GM23338 (cell line): Measurements from ENCODE around the gene ADGRG1.

Source experiments
- CREB1 ChIP-seq: fragments of 250-450 bp; sonication (Bioruptor Pico); IDR thresholded peaks from 2 replicates; pipeline ENCODE4 v1.5.0; 2020; ENCODE audit warnings: low read depth, mild to moderate bottlenecking, moderate library complexity
- EZH2 ChIP-seq: fragments of 200-600 bp; sonication (generic); IDR thresholded peaks from one replicate; pipeline ENCODE4 v1.8.0; 2017; ENCODE audit warnings: antibody characterized with exemption, mild to moderate bottlenecking, low read depth; ENCODE audit not compliant: unreplicated experiment
- EZH2phosphoT487 ChIP-seq: fragments of 200-600 bp; sonication (generic); IDR thresholded peaks from one replicate; pipeline ENCODE4 v1.8.1; 2018; ENCODE audit warnings: antibody characterized with exemption; ENCODE audit not compliant: unreplicated experiment
- NANOG ChIP-seq: IDR thresholded peaks from 2 replicates; pipeline ENCODE4 v1.6.1; 2016; ENCODE audit warnings: antibody characterized with exemption, borderline replicate concordance
- STAT1 ChIP-seq: IDR thresholded peaks from one replicate; pipeline ENCODE4 v1.6.1; 2016; ENCODE audit warnings: antibody characterized with exemption; ENCODE audit not compliant: unreplicated experiment
- ZNF331 ChIP-seq: fragments of 250-450 bp; sonication (Bioruptor Pico); IDR thresholded peaks from 2 replicates; pipeline ENCODE4 v1.5.0; 2020; ENCODE audit warnings: low read depth, mild to moderate bottlenecking, moderate library complexity
- TF ChIP-seq, protein P1 (sequence below), 2 experiments: fragments of 200-600 bp in 1 of 2; sonication (generic) in 1 of 2; conservative IDR thresholded peaks; 2 replicates each; pipeline versions ENCODE4 v1.5.1 to v1.6.1; 2016 to 2017; ENCODE audit warnings: antibody characterized with exemption in 2 of 2, low read depth in 2 of 2, mild to moderate bottlenecking in 2 of 2, moderate library complexity in 1 of 2

DNA sequence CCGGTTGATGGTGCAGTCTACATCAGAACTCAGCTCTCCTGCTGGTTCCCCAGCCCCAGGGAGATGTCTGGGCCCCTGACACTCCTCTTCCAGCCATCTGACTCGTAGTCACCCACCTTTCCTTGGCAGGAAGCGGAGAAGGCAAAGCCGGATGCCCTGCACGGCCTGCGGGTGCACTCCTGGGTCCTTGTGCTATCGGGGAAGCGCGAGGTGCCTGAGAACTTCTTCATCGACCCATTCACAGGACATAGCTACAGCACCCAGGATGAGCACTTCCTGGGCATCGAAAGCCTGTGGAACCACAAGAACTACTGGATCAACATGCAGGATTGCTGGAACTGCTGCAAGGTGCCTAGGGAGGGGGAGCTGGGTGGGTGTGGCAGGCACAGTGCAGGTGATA lies 78.9 kb downstream of the ADGRG1 start:
- TF ChIP-seq, protein P1, sequence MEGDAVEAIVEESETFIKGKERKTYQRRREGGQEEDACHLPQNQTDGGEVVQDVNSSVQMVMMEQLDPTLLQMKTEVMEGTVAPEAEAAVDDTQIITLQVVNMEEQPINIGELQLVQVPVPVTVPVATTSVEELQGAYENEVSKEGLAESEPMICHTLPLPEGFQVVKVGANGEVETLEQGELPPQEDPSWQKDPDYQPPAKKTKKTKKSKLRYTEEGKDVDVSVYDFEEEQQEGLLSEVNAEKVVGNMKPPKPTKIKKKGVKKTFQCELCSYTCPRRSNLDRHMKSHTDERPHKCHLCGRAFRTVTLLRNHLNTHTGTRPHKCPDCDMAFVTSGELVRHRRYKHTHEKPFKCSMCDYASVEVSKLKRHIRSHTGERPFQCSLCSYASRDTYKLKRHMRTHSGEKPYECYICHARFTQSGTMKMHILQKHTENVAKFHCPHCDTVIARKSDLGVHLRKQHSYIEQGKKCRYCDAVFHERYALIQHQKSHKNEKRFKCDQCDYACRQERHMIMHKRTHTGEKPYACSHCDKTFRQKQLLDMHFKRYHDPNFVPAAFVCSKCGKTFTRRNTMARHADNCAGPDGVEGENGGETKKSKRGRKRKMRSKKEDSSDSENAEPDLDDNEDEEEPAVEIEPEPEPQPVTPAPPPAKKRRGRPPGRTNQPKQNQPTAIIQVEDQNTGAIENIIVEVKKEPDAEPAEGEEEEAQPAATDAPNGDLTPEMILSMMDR (conservative IDR thresholded peaks at IDR 0.05; ENCODE audit: low read depth in 2 of 2), result no peak
- TF ChIP-seq EZH2, result no peak
- TF ChIP-seq STAT1, result no peak
- TF ChIP-seq NANOG, result no peak
- TF ChIP-seq ZNF331 (CRISPR knock-in tag), result no peak
- no peak for TF ChIP-seq EZH2phosphoT487
- no peak for TF ChIP-seq CREB1 (CRISPR knock-in tag)
